CD4-positive, alpha-beta T cell treated with Interleukin-21 for 1 hour (primary cell): ENCODE measurements around the gene RABEPK.

Experiments
- DNase-seq: peaks from one replicate; pipeline ENCODE4 v3.0.0-alpha.2; 2020

Gene RABEPK

DNA sequence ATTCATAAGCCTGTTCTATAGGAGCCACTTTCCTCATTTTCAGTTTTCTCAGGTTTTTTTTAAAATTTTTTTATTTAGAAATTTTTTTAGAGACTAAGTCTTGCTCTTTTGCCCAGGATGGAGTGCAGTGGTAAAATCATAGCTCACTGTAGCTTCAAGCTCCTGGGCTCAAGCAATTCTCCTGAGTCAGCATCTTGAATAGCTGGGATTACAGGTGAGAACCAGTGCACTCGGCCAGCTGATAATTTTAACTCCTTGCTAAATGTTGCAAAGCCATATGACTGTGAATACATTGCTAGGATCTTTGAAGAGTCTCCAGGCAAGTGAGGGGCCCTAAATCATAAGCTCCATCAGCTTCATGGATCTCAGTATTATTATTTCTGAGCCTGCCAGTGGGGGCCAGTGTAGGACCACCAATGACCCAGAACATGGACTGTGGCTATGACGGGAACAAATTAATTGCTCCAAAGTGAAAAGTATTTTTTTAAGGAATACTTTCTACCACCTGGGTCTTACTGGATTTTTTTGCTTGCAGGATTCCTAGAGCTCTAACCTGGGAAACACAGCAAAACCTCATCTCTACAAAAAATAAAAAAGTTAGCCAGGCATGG, 55.5 kb downstream of the RABEPK start:
- no peak for DNase-seq

DNA sequence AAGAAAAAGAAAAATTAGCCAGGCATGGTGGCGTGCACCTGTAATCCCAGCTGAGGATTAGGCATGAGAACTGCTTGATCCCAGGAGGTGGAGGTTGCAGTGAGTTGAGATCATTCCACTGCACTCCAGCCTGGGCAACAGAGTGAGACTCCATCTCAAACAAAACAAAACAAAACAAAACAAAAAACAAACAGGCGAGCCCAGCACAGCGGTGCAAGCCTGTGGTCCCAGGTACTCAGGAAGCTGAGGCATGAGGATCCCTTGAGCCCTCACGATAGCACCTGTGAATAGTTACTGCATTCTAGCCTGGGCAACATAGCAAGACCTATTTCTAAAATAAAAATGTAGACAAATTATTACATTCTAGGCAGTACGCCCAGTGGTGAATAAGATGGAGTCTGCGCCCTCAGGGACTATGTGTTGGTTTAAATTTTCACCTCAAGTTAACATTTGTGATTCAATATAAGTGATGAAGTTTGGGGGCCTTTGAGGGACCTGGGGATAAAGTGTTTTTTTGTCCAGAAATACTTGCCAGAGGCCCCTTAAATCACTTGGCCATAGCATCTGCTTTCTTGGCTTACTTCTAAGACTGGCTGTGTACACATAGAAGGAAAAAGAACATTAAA, 57.9 kb downstream of the RABEPK start:
- DNase-seq, result no peak

DNA sequence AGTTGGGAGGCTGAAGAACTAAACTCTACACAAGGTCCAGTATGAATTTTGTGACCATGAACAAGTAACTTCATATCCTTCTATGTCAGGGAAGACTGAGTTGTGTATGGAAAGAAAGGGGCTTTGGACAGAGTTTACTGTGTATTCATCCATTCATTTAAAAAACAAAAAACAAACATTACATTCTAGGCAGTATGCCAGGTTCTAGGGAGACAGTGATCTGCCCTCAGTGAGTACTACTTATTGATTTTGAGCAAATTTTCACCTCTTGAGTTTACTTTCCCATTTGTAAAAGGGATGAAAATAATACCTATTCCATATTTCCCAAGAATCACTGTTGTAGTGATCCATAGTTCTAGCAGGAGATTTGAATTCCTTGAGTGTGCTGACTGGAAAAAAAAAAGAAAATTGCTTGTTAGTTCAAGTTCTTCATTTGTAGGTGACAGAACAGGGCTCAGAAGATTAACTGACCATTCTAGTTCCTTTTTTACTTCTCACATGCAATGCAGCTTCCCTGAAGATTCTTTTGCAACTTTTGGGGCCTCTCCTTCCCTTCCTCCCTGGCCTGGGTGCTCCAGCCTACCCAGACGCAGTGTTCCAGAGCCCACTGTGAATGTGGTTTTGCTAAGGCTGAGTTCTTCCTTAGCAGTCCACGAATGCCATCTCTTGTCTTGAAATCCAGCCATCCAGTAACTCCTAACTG, 58.6 kb downstream of the RABEPK start:
- no peak for DNase-seq

DNA sequence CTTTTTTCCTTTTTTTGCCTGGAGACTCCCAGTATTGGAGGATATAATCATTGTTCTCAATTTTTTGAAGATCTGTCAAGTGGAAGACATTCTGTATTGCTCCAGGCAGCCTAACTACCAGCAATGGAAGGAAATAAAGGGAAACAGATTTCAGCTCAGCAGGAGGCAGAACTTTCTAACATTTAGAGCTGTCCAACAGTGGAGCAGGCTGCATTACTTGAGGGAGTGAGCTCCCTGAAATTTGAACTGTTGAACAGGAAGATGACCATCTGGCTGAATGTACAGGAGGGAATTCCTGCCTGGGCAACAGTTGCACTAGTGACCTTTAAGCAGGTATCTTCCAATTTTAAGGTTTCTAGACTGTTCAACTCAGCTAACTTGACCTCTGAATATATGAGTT, 60.2 kb downstream of the RABEPK start:
- no peak for DNase-seq

DNA sequence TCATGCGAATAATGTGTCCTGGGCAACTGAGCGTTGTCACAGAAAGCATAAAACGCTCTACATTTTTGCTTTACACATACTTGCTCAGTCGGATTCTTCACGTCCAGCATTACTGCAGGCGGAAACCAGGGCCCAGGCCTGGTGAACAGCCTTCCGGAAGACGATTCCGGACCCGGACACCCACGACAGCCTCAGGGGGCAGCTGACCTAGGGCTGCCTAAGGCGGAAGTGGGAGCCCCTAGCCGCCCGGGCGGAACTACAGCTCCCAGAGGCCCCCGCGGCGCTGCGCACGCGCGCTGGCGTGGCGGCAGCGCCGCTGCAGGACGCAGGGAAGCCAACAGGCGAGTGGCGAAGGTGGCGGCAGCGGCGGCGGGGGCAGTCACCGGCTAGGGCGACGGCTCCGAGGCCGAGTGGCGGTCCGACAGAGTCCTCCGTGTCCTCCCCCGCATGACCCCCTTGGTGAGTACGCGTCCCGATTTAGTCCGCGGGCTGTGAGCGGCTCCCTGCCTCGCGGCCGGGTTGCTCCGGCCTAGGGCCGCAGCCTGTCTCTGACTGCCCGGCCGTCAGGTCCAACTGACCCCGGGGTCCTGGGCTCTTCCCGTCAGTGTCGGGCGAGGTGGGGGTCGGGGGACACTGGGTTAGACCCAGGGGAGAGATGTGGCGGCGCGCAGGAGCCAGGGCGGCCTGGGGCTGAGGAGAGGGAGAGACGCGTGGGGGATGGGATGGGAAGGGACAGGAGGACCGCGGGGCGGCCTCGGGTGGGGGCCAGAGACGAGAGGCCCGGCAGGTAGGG, 61.4 kb downstream of the RABEPK start, which contains the start of gene GAPVD1:
Gene GAPVD1 (plus strand): TSS at position 326 of the 793 bp plus-strand sequence. CDS start 37,096 bp downstream, outside the sequence.
- DNase-seq, result peak; percentile 91

DNA sequence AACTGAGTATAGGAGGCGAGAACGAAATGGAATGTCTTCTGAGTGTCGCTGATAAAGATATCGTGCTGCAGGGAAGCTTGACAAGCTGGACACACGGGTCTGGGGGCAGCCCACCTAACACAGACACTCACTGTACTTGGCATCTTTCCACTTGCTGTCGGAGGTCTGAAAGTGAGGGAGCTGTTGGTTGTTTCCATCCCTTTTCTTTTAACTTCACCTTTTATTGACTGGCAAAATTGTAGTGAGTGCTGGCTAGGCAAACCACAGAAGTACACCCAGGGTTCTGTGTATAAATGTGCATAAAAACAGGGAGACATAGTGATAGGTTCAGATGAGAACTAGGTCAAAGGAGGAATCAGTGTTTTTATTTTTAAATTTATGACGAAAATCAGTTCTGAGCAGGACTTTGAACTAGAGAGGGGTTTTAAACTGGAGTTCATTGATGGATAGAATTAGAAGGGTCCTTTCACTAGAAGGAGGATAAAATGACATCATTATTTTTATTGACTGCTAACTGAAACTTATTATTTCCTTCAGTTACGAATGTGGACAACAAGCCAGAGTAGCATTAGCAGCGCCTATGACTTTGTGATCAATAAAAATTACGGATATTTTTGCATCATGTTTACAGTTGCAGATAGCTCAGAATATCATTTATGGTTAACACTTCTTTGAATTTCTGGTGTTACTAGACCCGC, 62.1 kb downstream of the RABEPK start:
- peak; percentile 30 for DNase-seq

DNA sequence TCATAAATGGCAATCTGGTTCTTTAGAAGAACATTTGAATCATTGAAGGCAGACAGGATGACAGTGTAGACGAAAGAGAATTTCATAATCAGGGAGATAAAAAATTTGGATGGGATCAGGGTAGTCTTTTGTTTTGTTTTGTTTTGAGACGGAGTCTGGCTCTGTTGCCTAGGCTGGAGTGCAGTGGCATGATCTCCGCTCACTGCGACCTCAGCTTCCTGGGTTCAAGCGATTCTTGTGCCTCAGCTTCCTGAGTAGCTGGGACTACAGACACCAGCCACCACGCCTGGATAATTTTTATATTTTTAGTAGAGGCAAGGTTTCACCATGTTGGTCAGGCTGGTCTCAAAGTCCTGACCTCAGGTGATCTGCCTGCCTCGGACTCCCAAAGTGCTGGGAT, 63.7 kb downstream of the RABEPK start:
- peak; percentile 54 for DNase-seq

DNA sequence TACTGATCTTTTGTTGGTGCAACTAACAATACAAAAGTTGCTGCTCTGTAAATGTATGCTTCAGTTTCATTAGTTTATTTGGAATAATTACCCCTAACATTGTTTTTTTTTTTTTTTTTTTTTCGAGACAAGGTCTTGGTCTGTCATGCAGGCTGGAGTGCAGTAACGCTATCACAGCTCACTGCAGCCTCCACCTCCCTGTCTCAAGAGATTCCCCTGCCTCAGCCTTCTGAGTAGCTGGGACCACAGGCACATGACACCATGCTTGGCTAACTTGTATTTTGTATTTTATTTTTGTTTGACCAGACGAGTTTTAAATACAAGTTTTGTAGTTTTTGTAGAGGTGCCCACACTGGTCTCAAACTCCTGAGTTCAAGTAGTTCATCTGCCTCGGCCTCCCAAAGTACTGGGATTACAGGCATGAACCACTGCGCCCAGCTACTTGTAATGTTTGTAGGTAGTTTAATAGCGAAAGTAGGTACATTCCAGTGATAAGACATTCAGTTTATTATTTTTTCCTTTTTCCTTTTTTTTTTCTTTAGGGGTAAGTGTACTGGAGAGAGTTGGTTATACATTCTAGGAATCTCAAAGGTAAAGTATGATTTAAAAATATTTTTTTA, 68.2 kb downstream of the RABEPK start:
- DNase-seq, result no peak

DNA sequence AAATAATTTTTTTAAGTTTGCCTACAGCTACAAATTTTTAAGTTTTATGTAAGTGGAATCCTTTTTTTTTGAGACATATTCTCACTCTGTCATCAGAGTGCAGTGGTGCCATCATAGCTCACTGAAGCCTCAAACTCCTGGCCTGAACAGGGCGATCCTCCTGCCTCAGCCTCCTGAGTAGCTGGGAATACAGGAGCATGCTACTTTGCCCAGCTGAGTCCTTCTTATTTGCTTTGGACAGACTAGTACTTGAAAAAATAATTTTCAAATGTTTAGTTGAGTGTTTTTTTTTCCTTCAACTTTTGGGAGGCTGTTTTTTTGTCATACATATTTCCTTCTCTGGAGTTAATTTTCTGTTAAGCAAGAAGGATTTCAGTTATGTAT, 68.7 kb downstream of the RABEPK start:
- DNase-seq, result no peak

DNA sequence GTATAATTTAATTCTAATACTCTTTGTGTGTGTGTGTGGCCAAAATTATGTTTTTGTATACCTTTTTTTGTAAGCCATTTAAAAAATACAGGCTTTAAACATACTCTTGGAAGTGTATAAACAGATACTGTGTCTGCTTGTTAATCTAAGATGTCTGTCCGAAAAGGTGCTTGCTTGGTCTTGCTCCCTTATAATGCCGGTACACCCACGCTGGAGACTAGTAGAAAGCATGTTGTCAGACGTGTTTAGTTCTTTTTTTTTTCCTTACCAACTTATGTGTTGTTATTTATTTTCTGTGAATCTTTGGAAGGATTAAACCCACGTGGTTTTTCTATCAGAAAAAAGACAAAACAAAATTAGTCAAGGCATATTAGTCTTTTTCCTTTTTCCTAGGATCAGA, 70.7 kb downstream of the RABEPK start:
- DNase-seq, result no peak

DNA sequence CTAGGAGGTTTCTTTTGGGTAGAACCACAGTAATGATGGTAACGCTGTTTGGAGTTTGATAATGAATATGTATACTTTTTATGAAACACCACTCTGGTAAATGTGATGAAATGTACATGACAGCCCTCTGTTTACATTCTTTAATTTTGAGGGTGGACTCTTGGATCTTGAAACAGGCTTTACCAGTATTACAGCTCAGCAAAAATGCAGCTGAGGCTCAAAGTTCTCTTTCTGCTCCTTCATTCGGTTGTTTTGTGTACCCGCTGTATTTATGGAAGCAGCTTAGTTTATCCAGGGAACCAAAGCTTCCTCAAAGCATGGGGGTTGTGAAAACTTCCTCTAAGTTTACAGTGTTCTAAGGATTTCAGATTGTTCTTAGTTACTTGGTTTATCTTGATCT, 72.4 kb downstream of the RABEPK start:
- DNase-seq, result no peak

DNA sequence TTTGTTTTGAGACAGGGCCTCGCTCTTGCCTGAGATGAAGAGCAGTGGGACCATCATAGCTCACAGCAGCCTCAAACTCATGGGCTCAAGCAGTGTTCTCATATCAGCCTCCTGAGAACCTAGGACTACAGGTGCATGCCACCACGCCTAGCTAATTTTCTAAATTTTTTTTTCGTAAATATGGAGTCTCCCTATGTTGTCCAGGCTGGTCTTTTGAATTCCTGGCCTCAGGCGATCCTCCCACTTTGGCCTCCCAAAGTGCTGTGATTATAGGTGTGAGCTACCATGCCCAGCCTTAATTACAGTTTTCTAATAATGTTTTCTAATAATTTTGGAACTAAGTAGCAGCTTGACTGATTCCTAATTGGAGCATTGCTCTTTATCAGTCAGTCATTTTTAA, 76.4 kb downstream of the RABEPK start:
- DNase-seq, result no peak

DNA sequence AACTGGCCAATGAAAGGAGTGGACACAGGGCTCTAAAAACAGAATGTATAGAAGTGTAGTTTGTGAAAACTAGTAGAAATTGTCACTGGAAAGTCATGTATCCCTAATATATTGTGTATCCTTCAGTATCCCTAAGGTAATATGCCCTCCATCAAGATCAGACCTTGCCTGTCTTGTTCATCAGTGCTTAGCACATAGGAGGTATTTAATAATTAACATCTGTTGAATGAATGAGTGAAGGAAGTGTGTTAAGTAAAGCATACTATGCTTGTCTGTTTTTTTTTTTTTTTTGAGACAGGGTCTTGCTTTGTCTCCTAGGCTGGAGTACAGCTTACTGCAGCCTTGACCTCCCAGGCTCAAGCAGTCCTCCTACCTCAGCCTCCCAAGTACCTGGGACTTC, 77.1 kb downstream of the RABEPK start:
- DNase-seq, result no peak

DNA sequence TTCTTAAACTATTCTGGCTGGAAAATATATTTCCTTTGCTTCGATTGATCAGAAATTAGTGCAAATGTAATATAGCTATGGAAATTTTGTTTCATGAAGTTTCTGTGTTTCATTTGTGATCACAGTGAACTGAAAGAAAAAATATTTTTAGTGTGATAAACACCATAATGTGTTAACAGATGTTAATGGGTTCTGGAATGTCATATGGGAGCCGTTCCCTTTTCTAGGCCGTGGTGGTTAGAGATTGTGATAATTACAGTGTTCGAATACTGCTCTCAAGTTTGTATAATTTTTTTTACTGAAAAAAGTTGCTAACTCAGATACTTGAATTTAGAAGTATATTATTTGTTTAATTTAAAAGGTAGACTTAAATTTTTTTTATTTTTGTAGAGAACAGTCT, 80.6 kb downstream of the RABEPK start:
- DNase-seq, result no peak
